Muscle layer of duodenum (tissue), 2 donors: ENCODE data around the gene PPM1H.

Experiments
- H3K27ac ChIP-seq: one replicate; pipeline ENCODE4 v1.7.0; 2013; ENCODE audit warnings: mild to moderate bottlenecking, low read length
- H3K27me3 ChIP-seq: one replicate; pipeline ENCODE4 v1.7.0; 2013; ENCODE audit warnings: low read depth, mild to moderate bottlenecking, control low read depth, low read length
- H3K36me3 ChIP-seq, 2 donors: one replicate each; pipeline ENCODE4 v1.7.0; 2013; ENCODE audit warnings: low read length in 2 of 2, control low read depth in 1 of 2, mild to moderate bottlenecking in 1 of 2; ENCODE audit not compliant: insufficient read depth in 2 of 2, control insufficient read depth in 1 of 2
- H3K4me1 ChIP-seq, 2 donors: one replicate each; pipeline ENCODE4 v1.7.0; 2013; ENCODE audit warnings: low read length in 2 of 2, mild to moderate bottlenecking in 2 of 2, control low read depth in 1 of 2, moderate library complexity in 1 of 2; ENCODE audit not compliant: insufficient read depth in 2 of 2, control insufficient read depth in 1 of 2
- H3K4me3 ChIP-seq, 2 donors: one replicate each; pipeline ENCODE4 v1.7.0; 2013; ENCODE audit warnings: low read length in 2 of 2, low read depth in 1 of 2, mild to moderate bottlenecking in 1 of 2
- H3K9me3 ChIP-seq, 2 donors: one replicate each; pipeline ENCODE4 v1.7.0; 2013; ENCODE audit warnings: low read length in 2 of 2, control low read depth in 1 of 2, mild to moderate bottlenecking in 1 of 2; ENCODE audit not compliant: control insufficient read depth in 1 of 2
- donor health status: healthy.

Gene PPM1H

DNA sequence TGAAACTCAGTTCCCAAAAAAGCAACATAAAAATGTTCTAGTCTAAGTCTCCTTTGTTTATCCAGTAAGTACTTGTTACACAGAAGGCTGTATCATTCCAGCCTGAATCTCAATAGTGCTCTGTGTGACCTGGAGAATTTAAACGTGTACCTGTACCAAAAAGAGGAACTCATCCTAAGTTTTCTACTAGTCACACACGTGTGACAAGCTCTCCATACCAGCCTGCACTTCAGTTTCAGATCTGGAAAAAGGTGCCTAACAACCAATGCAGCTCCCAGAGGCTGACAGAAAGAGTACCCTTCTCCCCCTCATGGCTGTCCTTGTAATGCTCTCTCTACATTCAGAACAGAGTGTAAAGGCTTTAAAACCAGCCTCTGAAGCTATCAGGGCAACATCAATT is 27.4 kb downstream of the PPM1H start:
- H3K27me3 ChIP-seq, result no peaks in the 10 kb centered on the region
- H3K36me3 ChIP-seq, result no peaks in the 10 kb centered on the region
- H3K9me3 ChIP-seq, result no peaks in the 10 kb centered on the region
- H3K4me3 ChIP-seq, result no peak overlapping the region
- no peaks in the 10 kb centered on the region for H3K4me1 ChIP-seq
- no peak overlapping the region for H3K27ac ChIP-seq

- Histone ChIP-seq H3K9me3 (no peaks in the 10 kb centered on the region), H3K4me3 (no peak overlapping the region), H3K27me3 (no peaks in the 10 kb centered on the region), H3K27ac (no peak overlapping the region), H3K36me3 (no peaks in the 10 kb centered on the region), H3K4me1 (no peaks in the 10 kb centered on the region)
These were observed 27.9 kb downstream of the PPM1H start for GRCh38 chr12:62907078-62907477.

- H3K36me3 ChIP-seq, result no peaks in the 10 kb centered on the region
- no peaks in the 10 kb centered on the region for H3K27me3 ChIP-seq
- no peaks in the 10 kb centered on the region for H3K4me1 ChIP-seq
- no peak overlapping the region for H3K4me3 ChIP-seq
- no peak overlapping the region for H3K27ac ChIP-seq
- no peaks in the 10 kb centered on the region for H3K9me3 ChIP-seq
These were observed 31.8 kb downstream of the PPM1H start for GRCh38 chr12:62903151-62903550.

DNA sequence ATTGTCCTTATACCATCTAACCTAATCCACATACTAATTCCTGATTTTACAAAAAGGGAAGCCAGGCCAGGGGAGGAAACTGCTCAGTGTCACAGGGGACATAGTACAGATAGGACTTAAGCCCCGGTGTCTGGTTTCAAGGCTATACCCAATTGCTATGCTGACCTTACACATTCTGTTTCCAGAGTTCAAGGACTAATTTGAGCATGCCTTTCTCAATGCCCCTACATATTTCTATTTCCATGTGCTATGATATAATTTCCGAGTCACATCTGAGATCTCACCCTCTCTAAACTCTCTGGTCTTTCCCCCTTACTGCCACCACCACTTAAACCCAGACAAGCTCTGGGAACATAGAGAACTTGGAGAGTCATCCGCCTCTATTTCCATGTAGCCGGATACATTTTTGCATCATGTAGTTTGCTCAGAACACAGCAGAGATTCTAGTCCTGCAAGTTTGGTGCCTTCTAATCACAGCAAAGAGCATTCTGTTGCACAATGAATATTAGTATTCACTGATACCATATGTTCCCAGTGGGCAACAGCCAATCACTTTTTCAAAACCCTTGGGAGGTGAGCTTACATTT is 34.2 kb downstream of the PPM1H start:
- no peaks in the 10 kb centered on the region for H3K4me1 ChIP-seq
- H3K27me3 ChIP-seq, result no peaks in the 10 kb centered on the region
- no peak overlapping the region for H3K27ac ChIP-seq
- H3K36me3 ChIP-seq, result no peaks in the 10 kb centered on the region
- no peak overlapping the region for H3K4me3 ChIP-seq
- no peaks in the 10 kb centered on the region for H3K9me3 ChIP-seq

GRCh38 chr12:62899568-62900390 is 35.2 kb downstream of the PPM1H start:
- Histone ChIP-seq H3K4me1 (no peaks in the 10 kb centered on the region), H3K4me3 (no peak overlapping the region), H3K27ac (no peak overlapping the region), H3K36me3 (no peaks in the 10 kb centered on the region), H3K9me3 (no peaks in the 10 kb centered on the region), H3K27me3 (no peaks in the 10 kb centered on the region)

DNA sequence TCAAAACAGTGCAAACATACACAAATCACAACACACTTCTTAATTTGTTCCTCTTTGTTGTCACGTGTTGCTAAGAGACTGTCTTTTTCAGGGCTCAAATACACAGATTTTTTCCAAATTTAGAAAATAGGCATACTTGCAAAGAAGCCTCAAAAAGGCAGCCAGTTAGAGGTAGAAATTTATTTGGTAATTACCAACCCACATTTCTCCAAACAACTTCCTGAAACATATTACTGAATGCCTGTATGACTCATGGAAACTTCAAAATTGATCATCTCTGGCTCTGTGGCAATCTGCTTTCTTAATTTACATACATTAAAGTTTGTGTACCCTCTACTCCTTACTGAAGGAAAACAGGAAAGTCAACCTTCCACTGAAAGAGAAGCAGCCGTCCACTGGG is 36.4 kb downstream of the PPM1H start:
- no peak overlapping the region for H3K27ac ChIP-seq
- no peaks in the 10 kb centered on the region for H3K9me3 ChIP-seq
- no peak overlapping the region for H3K4me3 ChIP-seq
- H3K4me1 ChIP-seq, result no peaks in the 10 kb centered on the region
- H3K36me3 ChIP-seq, result no peaks in the 10 kb centered on the region
- no peaks in the 10 kb centered on the region for H3K27me3 ChIP-seq

- no peak overlapping the region for H3K27ac ChIP-seq
- no peaks in the 10 kb centered on the region for H3K4me1 ChIP-seq
These were observed 39.5 kb downstream of the PPM1H start for GRCh38 chr12:62895351-62895877.

GRCh38 chr12:62893276-62893675 is 41.7 kb downstream of the PPM1H start:
- Histone ChIP-seq H3K4me1 (no peaks in the 10 kb centered on the region), H3K4me3 (no peak overlapping the region), H3K36me3 (no peaks in the 10 kb centered on the region), H3K9me3 (no peaks in the 10 kb centered on the region), H3K27ac (no peak overlapping the region), H3K27me3 (no peaks in the 10 kb centered on the region)

More at GRCh38 chr12:62895351-62895877, 39.5 kb downstream of the PPM1H start:
- H3K4me3 ChIP-seq, result no peak overlapping the region
- no peaks in the 10 kb centered on the region for H3K9me3 ChIP-seq
- H3K36me3 ChIP-seq, result no peaks in the 10 kb centered on the region
- H3K27me3 ChIP-seq, result no peaks in the 10 kb centered on the region

DNA sequence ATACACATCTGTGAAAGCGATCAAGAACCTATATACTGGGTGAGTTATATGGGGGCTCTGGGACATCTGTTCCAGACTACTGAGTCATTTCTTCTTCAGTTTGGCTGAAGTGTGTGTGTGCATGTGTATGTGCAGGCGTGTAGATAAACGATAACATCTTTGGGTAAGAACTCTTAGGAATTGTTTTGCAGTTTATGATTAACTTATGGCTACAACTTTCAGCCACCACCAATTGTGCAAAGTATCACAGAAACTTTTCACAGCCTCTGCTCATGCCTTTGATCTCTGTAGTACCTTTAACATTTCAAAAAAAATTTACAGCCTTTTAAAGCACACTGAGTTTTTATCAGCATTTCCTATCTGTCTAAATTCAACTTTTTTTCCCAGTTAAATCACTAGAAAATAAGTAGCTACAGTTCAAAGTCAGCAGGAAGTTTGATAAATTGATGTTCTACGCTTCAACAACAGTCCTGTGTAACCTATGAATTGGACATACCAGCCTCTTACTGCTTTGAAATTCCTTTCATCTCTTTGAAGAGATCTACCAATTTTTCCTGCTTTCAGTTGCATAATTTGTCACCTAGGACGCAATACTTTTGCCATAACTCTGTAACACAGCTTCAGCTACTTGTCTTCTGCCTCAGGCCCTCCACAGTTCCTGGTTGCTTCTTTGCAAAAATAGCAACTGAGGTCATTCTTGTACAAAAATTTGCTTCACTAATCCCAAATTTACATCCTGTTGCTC is 43.0 kb downstream of the PPM1H start:
- H3K36me3 ChIP-seq, result no peaks in the 10 kb centered on the region
- H3K27me3 ChIP-seq, result no peaks in the 10 kb centered on the region
- H3K4me3 ChIP-seq, result no peak overlapping the region
- H3K27ac ChIP-seq, result no peak overlapping the region
- H3K9me3 ChIP-seq, result no peaks in the 10 kb centered on the region
- no peaks in the 10 kb centered on the region for H3K4me1 ChIP-seq

DNA sequence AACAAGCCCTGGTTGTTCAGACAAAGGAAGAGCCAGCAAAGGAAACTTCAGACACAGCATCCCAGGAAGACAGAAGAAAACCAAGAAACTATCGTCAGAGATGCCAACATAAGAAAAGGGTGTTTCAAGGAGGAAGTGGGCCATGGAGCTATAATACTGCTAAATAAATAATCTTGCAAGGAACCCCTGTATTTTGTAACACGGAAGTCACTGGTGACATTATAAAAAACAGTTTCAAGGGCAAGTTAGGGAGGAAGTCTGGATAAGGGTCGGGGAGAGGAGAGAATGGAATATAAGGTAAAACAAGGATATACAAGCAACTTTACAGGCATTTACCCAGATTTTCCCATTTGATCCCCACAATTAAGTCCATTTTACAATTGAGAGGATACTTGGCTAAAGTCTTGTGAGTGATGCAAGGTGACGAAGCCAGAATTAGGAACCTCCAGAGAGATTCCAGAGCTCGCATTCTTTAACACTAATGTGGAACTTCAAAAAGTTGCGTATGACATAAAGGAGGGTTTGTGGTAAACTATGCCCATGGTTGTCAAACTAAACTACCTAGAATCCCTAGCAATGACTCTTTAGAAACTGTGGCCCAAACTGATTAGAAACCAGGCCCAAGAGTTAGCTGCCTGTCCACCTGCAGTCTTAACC is 46.4 kb downstream of the PPM1H start:
- no peak overlapping the region for H3K27ac ChIP-seq

GRCh38 chr12:62886796-62887195 is 48.2 kb downstream of the PPM1H start:
- no peaks in the 10 kb centered on the region for H3K9me3 ChIP-seq
- no peak overlapping the region for H3K27ac ChIP-seq
- H3K36me3 ChIP-seq, result no peaks in the 10 kb centered on the region
- no peaks in the 10 kb centered on the region for H3K4me1 ChIP-seq
- no peaks in the 10 kb centered on the region for H3K27me3 ChIP-seq
- H3K4me3 ChIP-seq, result no peak overlapping the region

More for the DNA sequence above, 46.4 kb downstream of the PPM1H start:
- no peaks in the 10 kb centered on the region for H3K27me3 ChIP-seq
- H3K36me3 ChIP-seq, result no peaks in the 10 kb centered on the region
- H3K9me3 ChIP-seq, result no peaks in the 10 kb centered on the region
- H3K4me1 ChIP-seq, result no peaks in the 10 kb centered on the region
- no peak overlapping the region for H3K4me3 ChIP-seq
